Measurements from ENCODE around the gene PARG.

GRCh38 chr10:49784681-49785080 lies 157.1 kb downstream of the PARG start:
- no peak for TF ChIP-seq CTCF (IDR thresholded peaks at IDR 0.05)
- TF ChIP-seq EZH2phosphoT487 (IDR thresholded peaks at IDR 0.05) = no peak
- TF ChIP-seq EZH2 (IDR thresholded peaks at IDR 0.05) = no peak

Measured in neural progenitor cell (in vitro differentiated cells).